HG03432 (cell line): Measurements from ENCODE around the gene ARHGAP31.
A peak's percentile ranks its signal among the peaks of the same experiment; 100 is the strongest.
"Not testable (repeated sequence)": the region's sequence is repeated elsewhere in the genome, so short reads cannot be mapped to it uniquely, and the experiment has no call there.

Experiments used
- ATAC-seq: cut with Tn5 transposase; IDR thresholded peaks from one replicate; pipeline ENCODE4 v1.9.1; 2021; ENCODE audit warnings: mild to moderate bottlenecking, moderate library complexity; ENCODE audit not compliant: unreplicated experiment

The ARHGAP31 gene

GRCh38 chr3:119293871-119294695 is at the start of gene ARHGAP31:
ARHGAP31 (plus strand) TSS chr3:119294383; CDS start chr3:119294905, 522 bp downstream.
- ATAC-seq: peak; percentile 71

GRCh38 chr3:119245778-119246177 is 48.4 kb upstream of the ARHGAP31 start:
- no peak for ATAC-seq

- no peak for ATAC-seq
Observed at GRCh38 chr3:119255214-119255613, 39.0 kb upstream of the ARHGAP31 start.

GRCh38 chr3:119257111-119257510 is 37.1 kb upstream of the ARHGAP31 start:
- no peak for ATAC-seq

- ATAC-seq: no peak
Observed at GRCh38 chr3:119257654-119258410, 36.4 kb upstream of the ARHGAP31 start.

- ATAC-seq: peak; percentile 96
Observed at GRCh38 chr3:119258915-119259314, 35.3 kb upstream of the ARHGAP31 start.

GRCh38 chr3:119259821-119260220 is 34.4 kb upstream of the ARHGAP31 start:
- no peak for ATAC-seq

GRCh38 chr3:119261055-119261454 is 33.1 kb upstream of the ARHGAP31 start:
- no peak for ATAC-seq

- ATAC-seq: not testable (repeated sequence)
Observed at GRCh38 chr3:119270212-119270611, 24.0 kb upstream of the ARHGAP31 start.

- no peak for ATAC-seq
Observed at GRCh38 chr3:119276680-119277079, 17.5 kb upstream of the ARHGAP31 start.

GRCh38 chr3:119279101-119279554 is 15.1 kb upstream of the ARHGAP31 start:
- no peak for ATAC-seq

GRCh38 chr3:119279584-119280243 is 14.5 kb upstream of the ARHGAP31 start:
- ATAC-seq: no peak

- ATAC-seq: no peak
Observed at GRCh38 chr3:119288669-119289403, 5.3 kb upstream of the ARHGAP31 start.

GRCh38 chr3:119289404-119289770 is 4.8 kb upstream of the ARHGAP31 start:
- no peak for ATAC-seq

- ATAC-seq: no peak
Observed at GRCh38 chr3:119290613-119291012, 3.6 kb upstream of the ARHGAP31 start.

- no peak for ATAC-seq
Observed at GRCh38 chr3:119291062-119291700, 3.0 kb upstream of the ARHGAP31 start.

GRCh38 chr3:119292666-119293065 is 1.5 kb upstream of the ARHGAP31 start:
- no peak for ATAC-seq

- ATAC-seq: no peak
Observed at GRCh38 chr3:119293105-119293870, 895 bp upstream of the ARHGAP31 start.
